HL-60 (cell line): ENCODE measurements around the gene PRRT2.

Experiments
- DNase-seq, 2 experiments: peaks; one replicate each; pipeline ENCODE4 v3.0.0-alpha.2; 2010 to 2020; ENCODE audit warnings: low read depth in 1 of 2, low spot score in 1 of 2
- H3K27ac ChIP-seq: fragments of 250-450 bp; sonication (Bioruptor Pico); replicated peaks from 2 replicates; pipeline ENCODE4 v1.5.1; 2020; ENCODE audit warnings: mild to moderate bottlenecking, moderate library complexity
- H3K27me3 ChIP-seq: fragments of 250-450 bp; sonication (Bioruptor Pico); 2 replicates; pipeline ENCODE4 v1.5.1; 2021; ENCODE audit warnings: mild to moderate bottlenecking, moderate library complexity; ENCODE audit not compliant: insufficient read depth, poor library complexity, severe bottlenecking
- H3K4me3 ChIP-seq: replicated peaks from 2 replicates; pipeline ENCODE4 v1.5.1; 2011; ENCODE audit warnings: mild to moderate bottlenecking, control low read depth, low read length; ENCODE audit not compliant: insufficient read depth
- GABPA ChIP-seq: IDR thresholded peaks from 2 replicates; pipeline ENCODE4 v1.6.1; 2012; ENCODE audit warnings: low read depth
- POLR2AphosphoS5 ChIP-seq: IDR thresholded peaks from 2 replicates; pipeline ENCODE4 v1.6.1; 2012; ENCODE audit warnings: low read depth
- SPI1 ChIP-seq: IDR thresholded peaks from 2 replicates; pipeline ENCODE4 v1.6.1; 2012; ENCODE audit warnings: low read depth, mild to moderate bottlenecking, borderline replicate concordance
- long read RNA-seq: library from polyadenylated mRNA; unstranded; transcript quantifications from one replicate; pipeline ENCODE4 v2.0.0, GENCODE V29; 2020
- TF ChIP-seq, protein P1 (sequence below): IDR thresholded peaks from one replicate; pipeline ENCODE4 v1.5.1; 2011; ENCODE audit warnings: low read length, control low read depth, inconsistent platforms; ENCODE audit not compliant: insufficient read depth
- TF ChIP-seq, protein P2 (sequence below): IDR thresholded peaks from 2 replicates; pipeline ENCODE4 v1.6.1; 2012; ENCODE audit warnings: low read depth; ENCODE audit not compliant: insufficient replicate concordance

PRRT2 gene
- long read RNA-seq = 0 reads

DNA sequence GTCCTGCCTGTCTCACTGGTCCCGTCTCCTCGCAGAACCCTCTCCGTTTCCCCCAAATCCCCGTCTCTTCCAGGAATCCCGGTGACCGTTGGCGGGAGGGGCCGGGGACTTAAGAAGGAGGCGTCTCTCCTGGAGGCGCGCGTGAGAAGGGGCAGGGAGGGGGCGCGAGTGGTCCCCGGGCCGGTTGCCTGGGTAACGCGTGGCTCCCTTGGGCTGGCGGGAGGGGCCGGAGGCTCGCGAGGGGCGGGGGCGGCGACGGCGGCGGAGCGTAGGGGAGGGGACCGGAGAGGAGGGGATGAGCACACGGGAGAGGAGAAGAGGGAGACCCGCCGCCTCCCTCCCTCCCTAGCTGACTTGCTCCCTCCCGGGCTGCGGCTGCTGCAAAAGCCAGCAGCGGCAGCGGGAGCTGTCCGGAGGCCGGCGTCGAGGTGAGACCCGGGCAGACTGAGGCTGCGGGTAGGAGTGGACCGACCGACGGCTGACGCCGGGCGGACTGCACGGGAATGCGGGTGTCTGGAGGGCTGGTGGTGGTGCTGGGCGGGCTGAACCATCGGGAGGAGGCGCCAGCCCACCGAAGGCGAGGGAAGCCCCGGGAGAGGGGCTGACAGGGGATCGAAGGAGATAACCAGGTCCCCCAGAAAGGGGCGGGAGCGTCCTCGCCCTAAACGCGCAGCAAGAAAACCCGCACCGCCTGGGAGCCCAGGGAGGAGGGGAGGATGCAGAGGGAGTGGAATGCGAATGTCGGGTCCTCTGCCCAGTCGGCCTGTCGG, at the start of gene PRRT2:
Gene PRRT2 (plus strand): TSS at position 298 of the 770 bp plus-strand sequence. CDS start 862 bp downstream, outside the sequence.
- peak within 1 kb of the TSS; percentile 9; the same call in 1 of the 2 replicates for H3K4me3 ChIP-seq
- DNase-seq = no peak

DNA sequence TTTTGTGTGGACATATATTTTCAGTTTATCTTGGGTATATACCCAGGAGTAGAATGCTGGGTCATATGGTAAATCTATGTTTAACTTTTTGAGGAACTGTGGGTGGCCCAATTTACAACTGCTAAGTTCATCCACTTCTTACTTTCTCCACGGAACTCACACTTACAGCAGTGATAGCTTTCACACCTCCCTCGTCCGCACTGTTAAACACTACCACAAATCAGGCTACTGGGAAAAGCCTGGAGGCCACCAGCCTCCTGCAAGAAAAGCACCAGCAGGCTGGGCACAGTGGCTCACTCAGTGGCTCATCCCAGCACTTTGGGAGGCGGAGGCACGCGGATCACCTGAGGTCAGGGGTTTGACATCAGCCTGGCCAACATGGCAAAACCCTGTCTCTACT, 48.7 kb upstream of the PRRT2 start:
- no peaks in the 10 kb centered on the region for H3K27me3 ChIP-seq
- peak; percentile 29; the same call in 1 of the 2 replicates for TF ChIP-seq SPI1
- TF ChIP-seq, protein P1, sequence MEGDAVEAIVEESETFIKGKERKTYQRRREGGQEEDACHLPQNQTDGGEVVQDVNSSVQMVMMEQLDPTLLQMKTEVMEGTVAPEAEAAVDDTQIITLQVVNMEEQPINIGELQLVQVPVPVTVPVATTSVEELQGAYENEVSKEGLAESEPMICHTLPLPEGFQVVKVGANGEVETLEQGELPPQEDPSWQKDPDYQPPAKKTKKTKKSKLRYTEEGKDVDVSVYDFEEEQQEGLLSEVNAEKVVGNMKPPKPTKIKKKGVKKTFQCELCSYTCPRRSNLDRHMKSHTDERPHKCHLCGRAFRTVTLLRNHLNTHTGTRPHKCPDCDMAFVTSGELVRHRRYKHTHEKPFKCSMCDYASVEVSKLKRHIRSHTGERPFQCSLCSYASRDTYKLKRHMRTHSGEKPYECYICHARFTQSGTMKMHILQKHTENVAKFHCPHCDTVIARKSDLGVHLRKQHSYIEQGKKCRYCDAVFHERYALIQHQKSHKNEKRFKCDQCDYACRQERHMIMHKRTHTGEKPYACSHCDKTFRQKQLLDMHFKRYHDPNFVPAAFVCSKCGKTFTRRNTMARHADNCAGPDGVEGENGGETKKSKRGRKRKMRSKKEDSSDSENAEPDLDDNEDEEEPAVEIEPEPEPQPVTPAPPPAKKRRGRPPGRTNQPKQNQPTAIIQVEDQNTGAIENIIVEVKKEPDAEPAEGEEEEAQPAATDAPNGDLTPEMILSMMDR = no peak
- no peak for DNase-seq
- no peak overlapping the region for H3K4me3 ChIP-seq
- H3K27ac ChIP-seq = no peak overlapping the region

More for the DNA sequence above, at the start of gene PRRT2:
- H3K27me3 ChIP-seq = no peaks in the 10 kb centered on the region
- TF ChIP-seq, protein P1 = no peak
- TF ChIP-seq GABPA = no peak
- no peak for TF ChIP-seq POLR2AphosphoS5
- TF ChIP-seq, protein P2, sequence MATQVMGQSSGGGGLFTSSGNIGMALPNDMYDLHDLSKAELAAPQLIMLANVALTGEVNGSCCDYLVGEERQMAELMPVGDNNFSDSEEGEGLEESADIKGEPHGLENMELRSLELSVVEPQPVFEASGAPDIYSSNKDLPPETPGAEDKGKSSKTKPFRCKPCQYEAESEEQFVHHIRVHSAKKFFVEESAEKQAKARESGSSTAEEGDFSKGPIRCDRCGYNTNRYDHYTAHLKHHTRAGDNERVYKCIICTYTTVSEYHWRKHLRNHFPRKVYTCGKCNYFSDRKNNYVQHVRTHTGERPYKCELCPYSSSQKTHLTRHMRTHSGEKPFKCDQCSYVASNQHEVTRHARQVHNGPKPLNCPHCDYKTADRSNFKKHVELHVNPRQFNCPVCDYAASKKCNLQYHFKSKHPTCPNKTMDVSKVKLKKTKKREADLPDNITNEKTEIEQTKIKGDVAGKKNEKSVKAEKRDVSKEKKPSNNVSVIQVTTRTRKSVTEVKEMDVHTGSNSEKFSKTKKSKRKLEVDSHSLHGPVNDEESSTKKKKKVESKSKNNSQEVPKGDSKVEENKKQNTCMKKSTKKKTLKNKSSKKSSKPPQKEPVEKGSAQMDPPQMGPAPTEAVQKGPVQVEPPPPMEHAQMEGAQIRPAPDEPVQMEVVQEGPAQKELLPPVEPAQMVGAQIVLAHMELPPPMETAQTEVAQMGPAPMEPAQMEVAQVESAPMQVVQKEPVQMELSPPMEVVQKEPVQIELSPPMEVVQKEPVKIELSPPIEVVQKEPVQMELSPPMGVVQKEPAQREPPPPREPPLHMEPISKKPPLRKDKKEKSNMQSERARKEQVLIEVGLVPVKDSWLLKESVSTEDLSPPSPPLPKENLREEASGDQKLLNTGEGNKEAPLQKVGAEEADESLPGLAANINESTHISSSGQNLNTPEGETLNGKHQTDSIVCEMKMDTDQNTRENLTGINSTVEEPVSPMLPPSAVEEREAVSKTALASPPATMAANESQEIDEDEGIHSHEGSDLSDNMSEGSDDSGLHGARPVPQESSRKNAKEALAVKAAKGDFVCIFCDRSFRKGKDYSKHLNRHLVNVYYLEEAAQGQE = no peak
- TF ChIP-seq SPI1 = no peak
- no peak within 1 kb of the TSS for H3K27ac ChIP-seq

DNA sequence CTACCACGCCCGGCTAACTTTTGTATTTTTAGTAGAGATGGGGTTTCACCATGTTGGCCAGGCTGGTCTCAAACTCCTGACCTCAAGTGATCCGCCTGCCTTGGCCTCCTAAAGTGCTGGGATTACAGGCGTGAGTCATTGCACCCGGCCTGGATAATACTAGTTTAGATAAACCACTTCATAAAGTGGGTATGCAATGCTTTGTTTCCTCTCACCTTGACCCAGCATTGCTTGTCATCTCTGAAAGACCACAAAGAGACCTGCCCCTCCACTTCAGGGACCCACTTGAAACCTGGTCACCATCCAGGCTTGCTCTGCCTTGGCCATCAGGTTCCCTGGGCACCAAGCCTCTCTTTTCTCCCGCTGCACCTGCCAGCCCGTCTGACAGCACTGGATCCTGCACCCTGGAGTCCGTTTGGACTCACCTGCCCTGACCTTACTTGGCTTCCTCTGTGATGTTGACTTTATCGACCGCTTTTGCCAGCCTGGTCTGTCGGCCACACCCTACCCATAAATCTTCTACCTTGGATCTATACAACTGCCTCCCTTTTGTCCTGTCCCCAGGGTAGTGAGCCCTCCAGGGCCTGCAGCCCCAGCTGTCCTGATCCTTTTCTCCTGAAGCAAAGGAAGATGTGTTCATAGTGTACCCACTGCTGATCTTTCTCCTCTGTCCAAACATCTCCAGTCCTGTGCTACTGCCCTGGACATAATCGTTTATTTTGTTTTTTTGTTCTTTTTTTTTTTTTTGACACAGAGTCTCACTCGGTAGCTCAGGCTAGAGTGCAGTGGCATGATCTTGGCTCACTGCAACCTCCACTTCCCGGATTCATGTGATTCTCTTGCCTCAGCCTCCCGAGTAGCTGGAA, 46.6 kb upstream of the PRRT2 start:
- no peak for DNase-seq
- TF ChIP-seq, protein P1 = no peak
- TF ChIP-seq, protein P2 = no peak
- TF ChIP-seq SPI1 (no peak), POLR2AphosphoS5 (no peak), GABPA (no peak)
- Histone ChIP-seq H3K4me3 (no peak overlapping the region), H3K27ac (no peak overlapping the region), H3K27me3 (no peaks in the 10 kb centered on the region)
